ENCODE data around the gene SPATA16. TPM values are rescaled to one million over a fixed set of nuclear protein-coding genes. Genes with fewer than 3 reads are reported as not detected.

The SPATA16 gene
- total RNA-seq, 2 experiments from 2014 or later, result not detected

GRCh38 chr3:172839679-172840078 is 301.4 kb downstream of the SPATA16 start:
- Mint-ChIP-seq H3K9me3 (no peaks in the 10 kb centered on the region), H3K36me3 (no peaks in the 10 kb centered on the region), H3K4me1 (no peaks in the 10 kb centered on the region), H3K27ac (no peak overlapping the region), H3K27me3 (no peaks in the 10 kb centered on the region), H3K4me3 (no peak overlapping the region)
- POLR2A ChIA-PET, result no interaction called here
- DNase-seq, result no peak
- no peak for ATAC-seq (ENCODE audit: low read depth)

All from activated naive CD8-positive, alpha-beta T cell treated with anti-CD3 and anti-CD28 coated beads, Interleukin-2, amount 10 ng/mL, durations not matched to agents 7 days and 5 days (primary cell).